ENCODE measurements around the gene B3GNT4. TPM values are rescaled to one million over a fixed set of nuclear protein-coding genes. Genes with fewer than 3 reads are reported as not detected.

The B3GNT4 gene
- total and polyA plus RNA-seq, 2 of the 8 experiments (the other 6 are each of a cell fraction or from before 2014, with no cell fraction given), result 1.1 to 1.4 TPM

GRCh38 chr12:122161682-122162081 is 41.8 kb upstream of the B3GNT4 start (continued):
- TF ChIP-seq CBX8 (IDR thresholded peaks at IDR 0.05; ENCODE audit: borderline replicate concordance, low read depth, low read length), result no peak
- no peak for TF ChIP-seq CEBPB (IDR thresholded peaks at IDR 0.05; ENCODE audit: low read depth, low read length)
- no peak for TF ChIP-seq TAF7 (optimal IDR thresholded peaks at IDR 0.05; ENCODE audit: borderline replicate concordance, low read depth, low read length)
- TF ChIP-seq SIN3A (conservative IDR thresholded peaks at IDR 0.05 in 1 of 2, IDR thresholded peaks at IDR 0.05 in 1 of 2; ENCODE audit: low read depth in 1 of 2, low read length in 2 of 2), result no peak
- no peak for TF ChIP-seq NANOG (IDR thresholded peaks at IDR 0.05; ENCODE audit: insufficient read depth, low read depth, low read length, poor library complexity, severe bottlenecking)
- no peak for TF ChIP-seq SP4 (IDR thresholded peaks at IDR 0.05; ENCODE audit: low read length)
- no peak for TF ChIP-seq KDM5A (IDR thresholded peaks at IDR 0.05; ENCODE audit: low read length)

Data from H1 (cell line).